ENCODE results near the gene SLC4A9. TPM values are rescaled to one million over a fixed set of nuclear protein-coding genes. Genes with fewer than 3 reads are reported as not detected.

Gene SLC4A9
- total and polyA plus RNA-seq, 2 donors (not counting 3 experiments of a cell fraction or from before 2014, with no cell fraction given): not detected

GRCh38 chr5:140367256-140368013 lies 7.4 kb downstream of the SLC4A9 start:
- dilution Hi-C loops (cut with MboI; ENCODE audit: extremely low pct_ligation_motif_present, low sequenced_read_pairs): no loop called here
- Histone ChIP-seq H3K9me3 (replicated peaks; ENCODE audit: control insufficient read depth, insufficient read depth, low read length) (no peaks in the 10 kb centered on the region), H3K9me1 (replicated peaks; ENCODE audit: control insufficient read depth, extremely low read depth, insufficient read depth, low read length) (no peaks in the 10 kb centered on the region), H3K4me3 (replicated peaks in 1 of 3; ENCODE audit: insufficient read depth in 1 of 3, low read depth in 1 of 3, low read length in 3 of 3) (no peak overlapping the region), H3K27ac (ENCODE audit: insufficient read depth, low read depth, low read length) (no peak overlapping the region), H3K4me1 (ENCODE audit: control insufficient read depth, extremely low read depth, insufficient read depth, low read length) (peaks cover 3% of the 10 kb centered on the region), H3K36me3 (ENCODE audit: control insufficient read depth in 2 of 2, extremely low read depth in 1 of 2, insufficient read depth in 2 of 2, low read length in 2 of 2) (no peaks in the 10 kb centered on the region), H3K4me2 (ENCODE audit: insufficient read depth, low read length) (no peak overlapping the region), H3K79me2 (ENCODE audit: control insufficient read depth, insufficient read depth, low read length) (no peaks in the 10 kb centered on the region), H3K9ac (replicated peaks; ENCODE audit: extremely low read depth, insufficient read depth, low read length) (no peak overlapping the region), H3K27me3 (ENCODE audit: control insufficient read depth in 2 of 2, insufficient read depth in 2 of 2, low read length in 2 of 2) (no peaks in the 10 kb centered on the region), H4K20me1 (replicated peaks; ENCODE audit: control insufficient read depth, extremely low read depth, insufficient read depth, low read length) (no peaks in the 10 kb centered on the region), H2AFZ (ENCODE audit: low read depth, low read length) (no peak overlapping the region)
- FAIRE-seq: no peak
- TF ChIP-seq JUN (IDR thresholded peaks at IDR 0.05; ENCODE audit: borderline replicate concordance, insufficient read depth, insufficient read length, low read depth) (no peak), MYC (IDR thresholded peaks at IDR 0.05; ENCODE audit: low read depth, low read length) (no peak), POLR2A (IDR thresholded peaks at IDR 0.05; ENCODE audit: low read depth, low read length) (no peak), GATA2 (IDR thresholded peaks at IDR 0.05; ENCODE audit: insufficient read depth, insufficient read length, low read depth, low read length) (no peak), CTCF (IDR thresholded peaks at IDR 0.05; ENCODE audit: extremely low read depth in 1 of 2, insufficient read depth in 1 of 2, low read depth in 1 of 2, low read length in 2 of 2) (no peak), EZH2 (IDR thresholded peaks at IDR 0.05; ENCODE audit: borderline replicate concordance, low read depth, low read length, severe bottlenecking) (no peak), FOS (IDR thresholded peaks at IDR 0.05; ENCODE audit: borderline replicate concordance, insufficient read depth, low read length) (no peak), POLR2AphosphoS5 (IDR thresholded peaks at IDR 0.05; ENCODE audit: insufficient read depth, low read depth, low read length) (no peak), MAX (IDR thresholded peaks at IDR 0.05; ENCODE audit: insufficient read depth, insufficient read length) (no peak)
- no peak for DNase-seq (ENCODE audit: low read depth, low spot score)
- POLR2A ChIA-PET: no interaction called here
- intact Hi-C loops (cut with micrococcal nuclease): no loop called here
- CTCF ChIA-PET: interaction anchor here (1.3 to 1.8 kb wide), 2 partner anchors 15 to 352 kb away, joined by 5 to 6 read pairs; no protein-coding TSS in a partner anchor
- BruUV-seq (replicated peaks): no TSS peak
